Ascending aorta (tissue), 2 donors: ENCODE results near the gene LIPK. TPM values are rescaled to one million over a fixed set of nuclear protein-coding genes. Genes with fewer than 3 reads are reported as not detected.
"Not testable (repeated sequence)": the region's sequence is repeated elsewhere in the genome, so short reads cannot be mapped to it uniquely, and the experiment has no call there.

Experiments used
- DNase-seq, 2 donors: peaks; one replicate each; pipeline ENCODE4 v3.0.0-alpha.2; 2019; ENCODE audit warnings: low spot score in 2 of 2
- H3K27ac ChIP-seq, 2 donors: fragments of 200-600 bp; sonication (generic); one replicate each; pipeline ENCODE4 v1.5.1; 2016 to 2017; ENCODE audit warnings: mild to moderate bottlenecking in 1 of 2
- H3K27me3 ChIP-seq: fragments of 200-600 bp; sonication (generic); one replicate; pipeline ENCODE4 v1.5.1; 2017
- H3K36me3 ChIP-seq, 2 donors: fragments of 200-600 bp; sonication (generic); one replicate each; pipeline ENCODE4 v1.5.1; 2016
- H3K4me1 ChIP-seq, 2 donors: fragments of 200-600 bp; sonication (generic); one replicate each; pipeline ENCODE4 v1.5.1; 2016 to 2017; ENCODE audit warnings: mild to moderate bottlenecking in 1 of 2
- H3K4me3 ChIP-seq, 2 donors: fragments of 200-600 bp; sonication (generic); one replicate each; pipeline ENCODE4 v1.5.1; 2016 to 2017; ENCODE audit warnings: mild to moderate bottlenecking in 1 of 2
- H3K9me3 ChIP-seq, 2 donors: fragments of 200-600 bp; sonication (generic); one replicate each; pipeline ENCODE4 v1.5.1; 2016
- CTCF ChIP-seq, 3 experiments: fragments of 200-600 bp in 2 of 3; fragments of 450-650 bp in 1 of 3; sonication (generic) in 2 of 3; IDR thresholded peaks; one replicate each; pipeline ENCODE4 v1.5.1; 2016 to 2019; ENCODE audit warnings: antibody characterized with exemption in 3 of 3, mild to moderate bottlenecking in 1 of 3, moderate library complexity in 1 of 3
- intact Hi-C: fragments of 100-400 bp; cut with DNase I; formaldehyde crosslinking; loops from one replicate; pipeline ENCODE4 v1.15.1; 2023
- total RNA-seq: library from RNA; depleted of rRNA; stranded (reverse); fragments of >200 nt; gene quantifications from one replicate; pipeline ENCODE4 v1.1.0, GENCODE V29; 2016

LIPK gene
- total RNA-seq, 1 donor from 2014 or later: not detected

DNA sequence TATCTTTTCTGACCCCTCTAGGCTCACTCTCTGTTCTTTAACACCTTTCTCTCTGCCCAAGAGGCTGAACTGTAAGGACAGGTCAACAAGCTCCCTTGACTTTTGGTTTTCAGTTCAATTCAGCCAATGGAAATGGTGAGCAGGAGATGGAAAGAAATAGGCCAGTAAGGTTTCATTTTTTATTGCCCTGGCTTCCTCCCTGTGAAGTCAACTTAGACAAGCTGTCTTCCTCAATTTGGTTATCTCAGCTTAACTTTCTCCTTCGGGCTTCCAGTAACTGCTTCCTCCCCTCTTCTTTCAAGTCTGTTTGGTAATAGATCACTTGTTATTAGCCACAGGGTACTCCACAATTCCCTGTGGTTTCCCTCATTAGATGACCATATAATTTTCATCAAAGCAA is 19.7 kb downstream of the LIPK start:
- Histone ChIP-seq H3K27ac (no peak overlapping the region), H3K4me1 (no peaks in the 10 kb centered on the region), H3K9me3 (no peaks in the 10 kb centered on the region), H3K27me3 (no peaks in the 10 kb centered on the region), H3K36me3 (no peaks in the 10 kb centered on the region), H3K4me3 (no peak overlapping the region)
- TF ChIP-seq CTCF (IDR thresholded peaks at IDR 0.05): no peak
- DNase-seq: no peak
- intact Hi-C loops: no loop called here

DNA sequence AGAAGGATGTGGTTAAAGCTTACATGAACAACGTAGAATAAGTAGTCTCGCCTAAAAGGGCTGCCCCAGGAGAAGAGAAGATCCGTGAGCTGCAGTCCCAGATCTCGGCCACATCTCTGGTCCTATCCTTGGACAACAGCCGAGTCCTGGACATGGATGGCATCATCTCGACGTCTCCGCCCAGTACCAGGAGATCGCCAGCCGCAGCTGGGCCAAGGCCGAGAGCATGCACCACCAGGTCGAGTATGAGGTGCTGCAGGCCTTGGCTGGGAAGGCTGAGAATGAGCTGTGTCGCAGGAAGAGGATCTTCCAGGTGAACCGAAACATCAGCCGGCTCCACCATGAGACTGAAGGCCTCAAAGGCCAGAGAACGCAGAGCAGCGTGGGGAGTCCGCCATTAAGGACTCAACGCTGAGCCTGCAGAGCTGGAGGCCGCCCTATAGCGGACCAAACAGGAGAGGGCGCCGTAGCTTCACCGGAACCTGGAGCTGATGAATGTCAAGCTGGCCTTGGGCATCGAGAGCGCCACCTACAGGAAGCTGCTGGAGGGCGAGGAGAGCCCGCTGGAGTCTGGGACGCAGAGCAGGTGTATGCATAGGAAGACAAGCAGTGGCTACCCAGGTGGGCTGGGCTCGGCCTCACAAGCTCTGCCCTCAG is 22.2 kb downstream of the LIPK start:
- Histone ChIP-seq H3K27ac (no peak overlapping the region), H3K4me1 (no peaks in the 10 kb centered on the region), H3K36me3 (no peaks in the 10 kb centered on the region), H3K9me3 (no peaks in the 10 kb centered on the region), H3K27me3 (no peaks in the 10 kb centered on the region), H3K4me3 (no peak overlapping the region)
- intact Hi-C loops: no loop called here
- no peak for DNase-seq
- TF ChIP-seq CTCF (IDR thresholded peaks at IDR 0.05): no peak

DNA sequence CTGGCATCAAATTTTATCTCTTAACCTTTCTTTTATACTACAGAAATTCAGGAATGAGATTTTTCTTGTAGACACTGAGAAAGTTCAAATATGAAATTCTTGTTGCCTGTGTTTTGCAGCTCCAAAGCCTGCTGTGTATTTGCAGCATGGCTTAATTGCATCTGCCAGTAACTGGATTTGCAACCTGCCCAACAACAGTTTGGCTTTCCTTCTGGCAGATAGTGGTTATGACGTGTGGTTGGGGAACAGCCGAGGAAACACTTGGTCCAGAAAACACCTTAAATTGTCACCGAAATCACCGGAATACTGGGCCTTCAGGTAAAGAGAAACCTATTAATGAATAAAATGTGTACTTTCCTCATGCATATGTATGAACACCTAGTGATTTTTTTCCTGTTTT is 24.8 kb downstream of the LIPK start:
- H3K27me3 ChIP-seq: no peaks in the 10 kb centered on the region
- intact Hi-C loops: no loop called here

GRCh38 chr10:88731296-88731695 is 25.2 kb downstream of the LIPK start:
- no peak for DNase-seq
- no peaks in the 10 kb centered on the region for H3K27me3 ChIP-seq
- intact Hi-C loops: no loop called here

More for the DNA sequence above, 24.8 kb downstream of the LIPK start:
- Histone ChIP-seq H3K4me1 (no peaks in the 10 kb centered on the region), H3K4me3 (no peak overlapping the region), H3K9me3 (no peaks in the 10 kb centered on the region), H3K36me3 (no peaks in the 10 kb centered on the region), H3K27ac (no peak overlapping the region)
- no peak for TF ChIP-seq CTCF (IDR thresholded peaks at IDR 0.05)
- no peak for DNase-seq

DNA sequence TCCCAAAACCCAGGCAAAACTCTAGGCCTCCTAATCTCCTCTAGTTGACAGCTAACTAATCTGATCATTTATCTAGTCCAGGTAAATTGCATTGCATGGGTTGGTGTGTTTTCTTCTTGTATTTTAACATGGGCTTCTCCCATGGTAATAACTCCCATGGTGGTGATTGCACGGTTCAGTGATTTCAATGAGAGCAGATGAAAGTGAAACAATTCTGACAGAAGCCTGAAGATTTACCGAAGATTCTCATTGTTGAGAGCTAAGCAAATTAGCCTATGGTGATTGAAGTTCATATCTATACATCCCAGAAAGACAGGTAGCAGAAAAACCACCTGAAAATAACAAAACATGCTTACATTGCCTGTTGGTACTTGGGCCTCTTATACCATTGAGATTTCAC is 27.2 kb downstream of the LIPK start:
- Histone ChIP-seq H3K36me3 (no peaks in the 10 kb centered on the region), H3K4me3 (no peak overlapping the region), H3K27ac (no peak overlapping the region), H3K9me3 (no peaks in the 10 kb centered on the region), H3K27me3 (no peaks in the 10 kb centered on the region), H3K4me1 (no peaks in the 10 kb centered on the region)
- no peak for DNase-seq
- no peak for TF ChIP-seq CTCF (IDR thresholded peaks at IDR 0.05)
- intact Hi-C loops: no loop called here

More at GRCh38 chr10:88731296-88731695, 25.2 kb downstream of the LIPK start:
- Histone ChIP-seq H3K36me3 (no peaks in the 10 kb centered on the region), H3K4me3 (no peak overlapping the region), H3K27ac (no peak overlapping the region), H3K4me1 (no peaks in the 10 kb centered on the region), H3K9me3 (no peaks in the 10 kb centered on the region)
- no peak for TF ChIP-seq CTCF (IDR thresholded peaks at IDR 0.05)

GRCh38 chr10:88735661-88736060 is 29.6 kb downstream of the LIPK start:
- no peak for TF ChIP-seq CTCF (IDR thresholded peaks at IDR 0.05)
- no peaks in the 10 kb centered on the region for H3K4me1 ChIP-seq

DNA sequence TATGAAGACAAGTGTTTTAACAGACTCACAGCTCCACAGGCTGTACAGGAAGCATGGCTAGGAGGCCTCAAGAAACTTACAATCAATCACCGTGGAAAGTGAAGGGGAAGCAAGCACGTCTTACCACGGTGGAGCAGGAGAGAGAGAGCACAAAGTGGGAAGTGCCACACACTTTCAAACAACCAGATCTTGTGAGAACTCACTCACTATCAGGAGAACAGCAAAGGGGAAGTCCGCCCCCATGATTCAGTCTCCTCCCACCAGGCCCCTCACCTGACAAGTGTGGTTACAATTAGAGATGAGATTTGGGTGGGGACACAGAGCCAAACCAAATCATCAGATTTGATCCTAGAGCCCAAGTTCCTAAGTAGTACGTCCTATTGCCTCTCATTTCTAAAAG is 35.9 kb downstream of the LIPK start:
- H3K27me3 ChIP-seq, H3K4me1 ChIP-seq, DNase-seq, H3K4me3 ChIP-seq, intact Hi-C loops, H3K36me3 ChIP-seq, H3K27ac ChIP-seq, H3K9me3 ChIP-seq: not testable (repeated sequence)

More at GRCh38 chr10:88735661-88736060, 29.6 kb downstream of the LIPK start:
- no peaks in the 10 kb centered on the region for H3K9me3 ChIP-seq
- H3K36me3 ChIP-seq: no peaks in the 10 kb centered on the region
- no peaks in the 10 kb centered on the region for H3K27me3 ChIP-seq
- H3K27ac ChIP-seq: no peak overlapping the region
- no peak overlapping the region for H3K4me3 ChIP-seq
- no peak for DNase-seq
- intact Hi-C loops: no loop called here
